Left ventricle myocardium inferior (tissue), 1 donor: ENCODE results near the gene TMPRSS5. TPM values are rescaled to one million over a fixed set of nuclear protein-coding genes. Genes with fewer than 3 reads are reported as not detected.
"Not testable (repeated sequence)": the region's sequence is repeated elsewhere in the genome, so short reads cannot be mapped to it uniquely, and the experiment has no call there.

Source experiments
- DNase-seq: peaks from one replicate; pipeline ENCODE4 v3.0.0-alpha.2; 2020
- H3K27ac ChIP-seq: fragments of 200-600 bp; replicated peaks from 2 replicates; pipeline ENCODE4 v1.8.0; 2021
- H3K27me3 ChIP-seq: fragments of 200-600 bp; 2 replicates; pipeline ENCODE4 v1.8.0; 2021; ENCODE audit warnings: low read depth
- H3K36me3 ChIP-seq: fragments of 200-600 bp; 2 replicates; pipeline ENCODE4 v1.8.0; 2021
- H3K4me1 ChIP-seq: fragments of 200-600 bp; 2 replicates; pipeline ENCODE4 v1.8.0; 2021
- H3K4me3 ChIP-seq: fragments of 200-600 bp; 2 replicates; pipeline ENCODE4 v1.8.0; 2021; ENCODE audit warnings: mild to moderate bottlenecking, moderate library complexity
- H3K9me3 ChIP-seq: fragments of 200-600 bp; replicated peaks from 2 replicates; pipeline ENCODE4 v1.8.0; 2021
- intact Hi-C: fragments of 100-400 bp; cut with micrococcal nuclease; formaldehyde crosslinking; loops from one replicate; pipeline ENCODE4 v1.11.0; 2022
- total RNA-seq: library from RNA; stranded (reverse); fragmentation: NEBNext Ultra II Directional; extraction: Animal tissue kit (Norgen Biotek cat#: 25700); gene quantifications from one replicate; pipeline ENCODE4 v1.2.1, GENCODE V29; 2021
- TF ChIP-seq, protein P1 (sequence below): fragments of 200-600 bp; IDR thresholded peaks from 2 replicates; pipeline ENCODE4 v1.8.0; 2021; ENCODE audit warnings: antibody characterized with exemption, mild to moderate bottlenecking, borderline replicate concordance
- donor health status: DM: no; HTN: yes; CAD: no; lungs with severe emphysema.

The TMPRSS5 gene
- total RNA-seq, 1 donor from 2014 or later: 0.47 TPM

DNA sequence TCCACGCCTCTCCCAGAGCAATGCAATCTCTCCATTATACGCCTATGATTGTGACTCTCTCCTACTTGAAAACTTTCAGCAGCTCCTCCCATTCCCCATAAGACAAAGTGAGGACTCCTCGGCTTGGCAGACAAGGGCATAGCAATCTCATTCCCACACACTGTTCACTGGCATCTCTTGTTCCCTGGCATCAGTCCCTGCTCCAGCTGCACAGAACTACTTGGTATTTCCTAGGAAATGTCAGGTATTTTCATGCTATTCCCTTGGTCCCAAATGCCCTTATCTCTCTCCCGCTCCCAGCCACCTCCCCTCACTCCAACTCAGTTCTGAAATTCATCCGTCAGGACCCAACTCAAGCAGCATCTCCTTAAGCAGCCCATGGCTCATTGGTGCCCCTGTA is 28.4 kb downstream of the TMPRSS5 start:
- no peaks in the 10 kb centered on the region for H3K27me3 ChIP-seq
- TF ChIP-seq, protein P1, sequence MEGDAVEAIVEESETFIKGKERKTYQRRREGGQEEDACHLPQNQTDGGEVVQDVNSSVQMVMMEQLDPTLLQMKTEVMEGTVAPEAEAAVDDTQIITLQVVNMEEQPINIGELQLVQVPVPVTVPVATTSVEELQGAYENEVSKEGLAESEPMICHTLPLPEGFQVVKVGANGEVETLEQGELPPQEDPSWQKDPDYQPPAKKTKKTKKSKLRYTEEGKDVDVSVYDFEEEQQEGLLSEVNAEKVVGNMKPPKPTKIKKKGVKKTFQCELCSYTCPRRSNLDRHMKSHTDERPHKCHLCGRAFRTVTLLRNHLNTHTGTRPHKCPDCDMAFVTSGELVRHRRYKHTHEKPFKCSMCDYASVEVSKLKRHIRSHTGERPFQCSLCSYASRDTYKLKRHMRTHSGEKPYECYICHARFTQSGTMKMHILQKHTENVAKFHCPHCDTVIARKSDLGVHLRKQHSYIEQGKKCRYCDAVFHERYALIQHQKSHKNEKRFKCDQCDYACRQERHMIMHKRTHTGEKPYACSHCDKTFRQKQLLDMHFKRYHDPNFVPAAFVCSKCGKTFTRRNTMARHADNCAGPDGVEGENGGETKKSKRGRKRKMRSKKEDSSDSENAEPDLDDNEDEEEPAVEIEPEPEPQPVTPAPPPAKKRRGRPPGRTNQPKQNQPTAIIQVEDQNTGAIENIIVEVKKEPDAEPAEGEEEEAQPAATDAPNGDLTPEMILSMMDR: no peak
- no peaks in the 10 kb centered on the region for H3K9me3 ChIP-seq
- no peak overlapping the region for H3K27ac ChIP-seq
- peaks cover 11% of the 10 kb centered on the region for H3K4me1 ChIP-seq
- no peak overlapping the region for H3K4me3 ChIP-seq
- DNase-seq: no peak
- intact Hi-C loops: no loop called here
- no peaks in the 10 kb centered on the region for H3K36me3 ChIP-seq

DNA sequence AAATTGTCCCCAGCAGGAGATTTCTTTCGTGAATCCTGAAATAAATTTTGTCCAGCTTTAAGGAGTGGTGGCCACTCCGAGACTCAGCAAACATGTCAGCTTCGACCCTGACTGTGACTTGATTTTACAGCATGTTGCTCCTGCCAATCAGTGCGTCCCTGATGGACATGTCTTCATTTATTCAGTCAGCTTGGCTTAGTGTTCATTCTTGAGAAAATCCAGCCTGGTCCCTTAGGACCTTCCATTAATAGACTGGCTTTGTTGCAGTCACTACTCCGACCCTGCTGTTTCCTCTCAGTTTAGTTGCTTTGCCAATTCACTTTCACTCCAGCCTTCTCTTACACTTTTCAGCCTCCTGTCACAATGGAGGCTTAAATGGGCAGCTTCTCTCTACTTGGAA is 30.5 kb downstream of the TMPRSS5 start:
- no peaks in the 10 kb centered on the region for H3K36me3 ChIP-seq
- TF ChIP-seq, protein P1: no peak
- no peak overlapping the region for H3K4me3 ChIP-seq
- H3K27ac ChIP-seq: no peak overlapping the region
- no peaks in the 10 kb centered on the region for H3K9me3 ChIP-seq
- DNase-seq: no peak
- intact Hi-C loops: no loop called here
- H3K4me1 ChIP-seq: peaks cover 11% of the 10 kb centered on the region
- H3K27me3 ChIP-seq: no peaks in the 10 kb centered on the region

DNA sequence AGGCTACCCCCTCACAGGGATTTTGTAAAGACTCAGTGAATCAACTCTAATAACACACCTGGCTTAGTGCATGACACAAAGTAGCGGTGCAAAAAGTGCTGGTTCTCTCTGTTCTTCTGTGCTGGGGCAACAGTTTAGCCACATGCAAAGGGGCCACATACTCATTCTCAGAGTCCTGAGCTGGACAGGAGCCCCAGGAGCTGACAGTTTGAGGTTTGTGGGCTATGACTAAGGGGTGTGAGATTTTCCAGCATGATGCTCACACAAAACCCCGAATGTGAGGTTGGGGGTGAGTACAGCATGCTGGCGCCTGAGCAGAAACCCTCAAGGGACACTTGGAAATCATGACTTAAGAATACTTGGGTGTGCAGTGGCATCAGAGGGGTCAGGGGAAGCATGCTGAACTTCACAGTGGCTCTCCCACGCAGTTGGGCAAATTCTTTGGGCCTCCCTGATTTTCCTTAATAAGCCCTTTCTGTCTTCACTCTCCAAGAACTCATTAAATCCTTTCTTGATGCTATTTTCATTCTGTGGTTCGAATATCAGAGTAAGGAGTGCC is 31.0 kb downstream of the TMPRSS5 start:
- Histone ChIP-seq H3K4me3 (no peak overlapping the region), H3K4me1 (peaks cover 11% of the 10 kb centered on the region), H3K36me3 (no peaks in the 10 kb centered on the region), H3K27me3 (no peaks in the 10 kb centered on the region), H3K9me3 (no peaks in the 10 kb centered on the region), H3K27ac (no peak overlapping the region)
- TF ChIP-seq, protein P1: no peak
- intact Hi-C loops: no loop called here
- no peak for DNase-seq

DNA sequence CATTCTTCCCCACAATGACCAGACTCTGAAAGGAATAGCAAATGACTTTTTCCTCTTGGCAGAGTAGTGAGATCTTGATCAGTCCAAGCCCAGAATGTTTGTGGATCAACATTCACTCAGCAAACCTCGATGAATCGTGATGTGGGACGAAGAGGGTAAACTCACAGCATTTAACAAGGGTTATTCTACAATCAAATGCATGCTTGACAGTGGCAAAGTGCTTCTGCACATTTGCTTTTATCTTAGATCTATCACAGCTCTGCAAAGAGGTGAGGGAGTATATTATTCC is 31.8 kb downstream of the TMPRSS5 start:
- Histone ChIP-seq H3K9me3 (no peaks in the 10 kb centered on the region), H3K4me3 (no peak overlapping the region), H3K27ac (no peak overlapping the region), H3K4me1 (peaks cover 11% of the 10 kb centered on the region), H3K27me3 (no peaks in the 10 kb centered on the region), H3K36me3 (no peaks in the 10 kb centered on the region)
- intact Hi-C loops: no loop called here
- no peak for DNase-seq
- TF ChIP-seq, protein P1: no peak

GRCh38 chr11:113673550-113674396 is 32.3 kb downstream of the TMPRSS5 start:
- no peak overlapping the region for H3K27ac ChIP-seq
- no peaks in the 10 kb centered on the region for H3K27me3 ChIP-seq
- H3K9me3 ChIP-seq: no peaks in the 10 kb centered on the region
- H3K4me3 ChIP-seq: no peak overlapping the region
- peaks cover 11% of the 10 kb centered on the region for H3K4me1 ChIP-seq
- DNase-seq: no peak
- TF ChIP-seq, protein P1: no peak
- no peaks in the 10 kb centered on the region for H3K36me3 ChIP-seq
- intact Hi-C loops: no loop called here

GRCh38 chr11:113671914-113672313 is 34.2 kb downstream of the TMPRSS5 start:
- DNase-seq, H3K36me3 ChIP-seq, H3K27ac ChIP-seq, intact Hi-C loops, H3K9me3 ChIP-seq, H3K27me3 ChIP-seq, H3K4me3 ChIP-seq: not testable (repeated sequence)
- peaks cover 11% of the 10 kb centered on the region for H3K4me1 ChIP-seq
